Panc1 (cell line): ENCODE data around the gene PIP4K2C.
"Not testable (repeated sequence)": the region's sequence is repeated elsewhere in the genome, so short reads cannot be mapped to it uniquely, and the experiment has no call there.

Experiments
- POLR2AphosphoS5 ChIP-seq: IDR thresholded peaks from 2 replicates; pipeline ENCODE4 v1.6.1; 2012; ENCODE audit warnings: mild to moderate bottlenecking, low read depth, low read length, moderate library complexity
- TF ChIP-seq, protein P1 (sequence below): fragments of 450-650 bp; IDR thresholded peaks from 2 replicates; pipeline ENCODE4 v1.5.1; 2017; ENCODE audit warnings: mild to moderate bottlenecking

DNA sequence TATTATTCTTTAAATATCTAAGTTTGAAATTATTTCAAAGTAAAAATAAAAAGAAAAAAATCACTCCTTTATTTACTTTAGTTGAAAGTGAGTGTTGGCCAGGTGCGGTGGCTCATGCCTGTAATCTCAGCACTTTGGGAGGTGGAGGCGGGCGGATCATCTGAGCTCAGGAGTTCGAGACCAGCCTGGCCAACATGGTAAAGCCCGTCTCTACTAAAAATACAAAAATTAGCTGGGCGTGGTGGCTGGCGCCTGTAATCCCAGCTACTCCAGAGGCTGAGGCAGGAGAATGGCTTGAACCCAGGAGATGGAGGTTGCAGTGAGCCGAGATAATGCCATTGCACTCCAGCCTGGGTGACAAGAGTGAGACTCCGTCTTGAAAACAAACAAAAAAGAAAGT lies 45.7 kb downstream of the PIP4K2C start:
- TF ChIP-seq, protein P1, sequence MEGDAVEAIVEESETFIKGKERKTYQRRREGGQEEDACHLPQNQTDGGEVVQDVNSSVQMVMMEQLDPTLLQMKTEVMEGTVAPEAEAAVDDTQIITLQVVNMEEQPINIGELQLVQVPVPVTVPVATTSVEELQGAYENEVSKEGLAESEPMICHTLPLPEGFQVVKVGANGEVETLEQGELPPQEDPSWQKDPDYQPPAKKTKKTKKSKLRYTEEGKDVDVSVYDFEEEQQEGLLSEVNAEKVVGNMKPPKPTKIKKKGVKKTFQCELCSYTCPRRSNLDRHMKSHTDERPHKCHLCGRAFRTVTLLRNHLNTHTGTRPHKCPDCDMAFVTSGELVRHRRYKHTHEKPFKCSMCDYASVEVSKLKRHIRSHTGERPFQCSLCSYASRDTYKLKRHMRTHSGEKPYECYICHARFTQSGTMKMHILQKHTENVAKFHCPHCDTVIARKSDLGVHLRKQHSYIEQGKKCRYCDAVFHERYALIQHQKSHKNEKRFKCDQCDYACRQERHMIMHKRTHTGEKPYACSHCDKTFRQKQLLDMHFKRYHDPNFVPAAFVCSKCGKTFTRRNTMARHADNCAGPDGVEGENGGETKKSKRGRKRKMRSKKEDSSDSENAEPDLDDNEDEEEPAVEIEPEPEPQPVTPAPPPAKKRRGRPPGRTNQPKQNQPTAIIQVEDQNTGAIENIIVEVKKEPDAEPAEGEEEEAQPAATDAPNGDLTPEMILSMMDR = not testable (repeated sequence)
- not testable (repeated sequence) for TF ChIP-seq POLR2AphosphoS5
